CD4-positive, alpha-beta T cell treated with Interleukin-2 at 100 ng/mL for 4 hours (primary cell): ENCODE measurements around the gene DDX54.

Source experiments
- DNase-seq: peaks from one replicate; pipeline ENCODE4 v3.0.0-alpha.2; 2020; ENCODE audit warnings: low spot score

DDX54 gene, protein sequence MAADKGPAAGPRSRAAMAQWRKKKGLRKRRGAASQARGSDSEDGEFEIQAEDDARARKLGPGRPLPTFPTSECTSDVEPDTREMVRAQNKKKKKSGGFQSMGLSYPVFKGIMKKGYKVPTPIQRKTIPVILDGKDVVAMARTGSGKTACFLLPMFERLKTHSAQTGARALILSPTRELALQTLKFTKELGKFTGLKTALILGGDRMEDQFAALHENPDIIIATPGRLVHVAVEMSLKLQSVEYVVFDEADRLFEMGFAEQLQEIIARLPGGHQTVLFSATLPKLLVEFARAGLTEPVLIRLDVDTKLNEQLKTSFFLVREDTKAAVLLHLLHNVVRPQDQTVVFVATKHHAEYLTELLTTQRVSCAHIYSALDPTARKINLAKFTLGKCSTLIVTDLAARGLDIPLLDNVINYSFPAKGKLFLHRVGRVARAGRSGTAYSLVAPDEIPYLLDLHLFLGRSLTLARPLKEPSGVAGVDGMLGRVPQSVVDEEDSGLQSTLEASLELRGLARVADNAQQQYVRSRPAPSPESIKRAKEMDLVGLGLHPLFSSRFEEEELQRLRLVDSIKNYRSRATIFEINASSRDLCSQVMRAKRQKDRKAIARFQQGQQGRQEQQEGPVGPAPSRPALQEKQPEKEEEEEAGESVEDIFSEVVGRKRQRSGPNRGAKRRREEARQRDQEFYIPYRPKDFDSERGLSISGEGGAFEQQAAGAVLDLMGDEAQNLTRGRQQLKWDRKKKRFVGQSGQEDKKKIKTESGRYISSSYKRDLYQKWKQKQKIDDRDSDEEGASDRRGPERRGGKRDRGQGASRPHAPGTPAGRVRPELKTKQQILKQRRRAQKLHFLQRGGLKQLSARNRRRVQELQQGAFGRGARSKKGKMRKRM

DNA sequence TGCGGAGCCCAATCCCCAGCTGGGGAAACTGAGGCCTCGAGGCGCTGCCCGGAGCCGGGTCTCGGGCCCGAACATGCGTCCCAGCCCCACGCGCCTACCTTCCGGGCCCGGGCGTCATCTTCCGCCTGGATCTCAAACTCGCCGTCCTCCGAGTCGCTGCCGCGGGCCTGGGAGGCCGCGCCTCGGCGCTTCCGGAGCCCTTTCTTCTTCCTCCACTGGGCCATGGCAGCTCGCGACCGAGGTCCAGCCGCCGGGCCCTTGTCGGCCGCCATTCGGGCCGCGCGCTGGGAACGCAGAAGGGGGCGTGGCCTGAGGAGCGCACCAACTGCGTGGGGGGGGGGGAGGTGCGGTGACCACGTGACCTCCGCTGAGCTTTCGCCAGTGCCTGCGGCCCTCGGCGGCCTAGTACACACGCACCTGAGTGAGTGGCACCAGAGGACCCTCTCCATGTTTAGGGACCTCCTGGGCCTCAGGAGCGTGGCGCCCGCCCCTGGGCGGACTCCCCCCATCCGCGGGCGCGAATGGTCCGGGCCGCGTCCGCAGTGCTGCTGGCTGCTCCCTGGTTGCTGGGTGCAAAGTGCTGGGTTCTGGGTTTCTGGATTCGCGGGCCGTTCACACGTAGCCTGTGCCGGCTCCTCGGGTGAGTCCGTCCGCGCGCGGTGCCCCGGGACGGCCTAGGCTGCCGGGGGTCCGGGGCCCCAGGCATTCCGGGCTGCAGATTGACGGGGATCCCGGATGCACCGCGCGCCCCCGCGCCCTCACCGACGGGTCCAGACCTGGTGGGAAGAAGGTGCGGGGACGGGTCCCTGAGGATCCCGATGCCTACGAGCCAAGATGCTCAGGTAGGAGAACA lies at the start of gene DDX54, which contains the start of gene RITA1:
Gene DDX54, minus strand, starts transcription at position 299 of the 853 bp plus-strand sequence. Its CDS starts 27 bp downstream, at position 272.
Gene RITA1, plus strand, starts transcription at position 542 of the 853 bp plus-strand sequence. CDS start 1,026 bp downstream, outside the sequence.
- peak; percentile 78 for DNase-seq

DNA sequence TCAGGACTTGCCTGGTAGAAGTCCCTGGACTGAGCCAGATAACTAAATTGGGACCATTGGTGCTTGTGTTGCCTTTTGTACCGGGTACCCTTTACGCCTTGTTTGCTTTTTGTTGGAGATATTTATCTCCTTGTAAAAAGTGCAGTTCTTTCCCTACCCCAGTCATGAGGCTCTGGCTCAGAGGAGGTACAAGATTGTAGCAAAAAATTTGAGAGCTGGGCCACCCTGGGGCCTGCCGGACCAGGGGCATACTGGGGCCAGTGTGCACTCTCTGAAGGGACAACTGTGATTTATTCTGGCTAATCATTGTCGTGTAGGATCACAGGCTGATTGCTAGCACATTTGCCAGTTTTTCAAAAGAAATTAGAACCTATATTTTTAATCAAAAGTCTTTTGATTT lies 49.2 kb upstream of the DDX54 start:
- no peak for DNase-seq

DNA sequence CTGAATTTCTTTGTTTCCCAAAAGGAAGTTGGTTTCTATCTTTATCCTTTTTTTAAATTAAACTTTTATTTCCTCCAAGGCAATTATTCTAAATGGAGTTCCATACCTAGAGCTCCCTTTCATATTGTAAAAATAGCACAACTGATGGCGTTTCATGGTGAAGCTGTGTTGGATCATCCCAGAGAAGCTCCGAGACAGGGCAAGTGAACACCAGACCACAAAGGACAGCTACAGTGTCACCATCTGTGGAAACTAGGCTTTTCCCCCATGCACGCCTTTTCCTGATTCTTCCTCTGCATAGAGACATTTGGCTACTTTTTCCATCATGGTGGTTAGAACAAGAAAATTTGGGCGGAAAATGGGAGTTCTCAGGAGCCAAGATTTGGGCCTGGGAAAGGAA lies 48.7 kb upstream of the DDX54 start:
- DNase-seq: no peak

DNA sequence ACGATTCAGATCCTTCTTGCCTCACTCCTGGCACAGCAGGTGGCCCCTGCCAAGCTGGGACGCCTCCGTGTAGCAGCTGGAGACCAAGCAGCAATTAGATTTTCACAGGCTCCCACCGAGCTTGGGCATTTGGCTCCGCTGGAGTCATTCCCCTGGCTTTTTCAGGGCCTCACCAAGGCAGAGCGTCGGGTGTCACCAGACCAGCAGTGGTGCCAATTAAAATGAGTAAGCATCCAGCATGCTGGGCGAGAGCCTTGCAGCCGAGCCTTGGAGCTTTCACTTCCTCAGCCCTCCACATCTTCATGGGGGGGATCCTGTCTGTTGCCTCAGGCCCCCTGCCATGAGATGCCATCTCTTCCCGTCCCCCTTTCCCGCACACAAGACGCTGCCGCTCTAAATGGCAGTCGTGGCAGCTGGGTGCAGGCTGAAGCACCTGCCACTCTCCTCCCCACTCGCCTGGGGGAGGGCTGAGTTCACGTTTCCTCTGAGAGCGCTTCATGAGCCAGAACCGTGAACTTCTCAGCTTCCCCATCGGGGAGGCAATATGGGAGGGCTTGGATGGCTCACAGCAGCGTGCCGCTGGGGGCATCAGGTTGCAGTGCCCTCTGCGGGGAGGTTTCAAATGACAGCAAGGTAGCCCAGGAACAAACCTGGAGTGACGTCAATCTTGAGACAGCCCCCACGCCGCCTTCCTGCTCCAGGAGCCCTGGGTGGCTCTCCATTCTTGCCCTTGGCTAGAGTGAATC lies 47.7 kb upstream of the DDX54 start:
- peak; percentile 64 for DNase-seq

DNA sequence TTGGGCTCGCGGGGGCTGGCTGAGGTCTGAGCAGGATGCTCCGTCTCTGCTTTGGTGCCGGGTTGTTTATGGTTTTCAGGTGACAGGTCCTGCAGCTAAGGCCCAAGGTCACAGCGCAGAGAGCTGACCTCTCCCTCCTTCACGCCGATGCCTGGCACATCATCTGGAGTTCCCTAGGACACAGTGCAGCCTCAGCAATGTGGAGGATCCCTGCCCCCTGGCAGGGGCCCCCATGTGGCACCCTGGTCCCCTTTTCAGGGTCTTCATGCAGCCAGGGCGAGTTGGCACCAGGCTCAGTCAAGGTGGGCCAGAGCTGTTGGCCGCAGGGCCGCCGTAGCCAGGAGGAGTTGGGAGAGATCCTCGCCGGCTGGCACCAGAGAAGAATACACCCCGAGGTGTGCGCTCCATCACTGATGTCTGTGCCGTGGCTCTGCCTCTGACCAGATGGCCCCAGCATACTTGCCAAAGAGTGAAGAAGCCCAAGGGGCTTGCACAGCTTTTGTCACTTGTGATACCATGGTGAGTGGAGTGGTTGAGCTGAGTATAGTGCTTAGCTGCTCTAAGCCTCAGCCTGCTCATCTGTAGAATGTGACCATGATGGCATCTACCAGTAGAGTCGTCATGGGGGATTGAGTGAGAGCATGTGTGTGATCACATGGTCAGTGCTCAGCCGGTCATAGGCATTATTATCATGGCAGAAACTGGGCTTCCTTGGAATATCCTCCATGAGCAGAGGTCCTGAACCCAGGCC lies 47.0 kb upstream of the DDX54 start:
- DNase-seq: no peak

GRCh38 chr12:113231235-113232088 lies 46.2 kb upstream of the DDX54 start:
- no peak for DNase-seq

DNA sequence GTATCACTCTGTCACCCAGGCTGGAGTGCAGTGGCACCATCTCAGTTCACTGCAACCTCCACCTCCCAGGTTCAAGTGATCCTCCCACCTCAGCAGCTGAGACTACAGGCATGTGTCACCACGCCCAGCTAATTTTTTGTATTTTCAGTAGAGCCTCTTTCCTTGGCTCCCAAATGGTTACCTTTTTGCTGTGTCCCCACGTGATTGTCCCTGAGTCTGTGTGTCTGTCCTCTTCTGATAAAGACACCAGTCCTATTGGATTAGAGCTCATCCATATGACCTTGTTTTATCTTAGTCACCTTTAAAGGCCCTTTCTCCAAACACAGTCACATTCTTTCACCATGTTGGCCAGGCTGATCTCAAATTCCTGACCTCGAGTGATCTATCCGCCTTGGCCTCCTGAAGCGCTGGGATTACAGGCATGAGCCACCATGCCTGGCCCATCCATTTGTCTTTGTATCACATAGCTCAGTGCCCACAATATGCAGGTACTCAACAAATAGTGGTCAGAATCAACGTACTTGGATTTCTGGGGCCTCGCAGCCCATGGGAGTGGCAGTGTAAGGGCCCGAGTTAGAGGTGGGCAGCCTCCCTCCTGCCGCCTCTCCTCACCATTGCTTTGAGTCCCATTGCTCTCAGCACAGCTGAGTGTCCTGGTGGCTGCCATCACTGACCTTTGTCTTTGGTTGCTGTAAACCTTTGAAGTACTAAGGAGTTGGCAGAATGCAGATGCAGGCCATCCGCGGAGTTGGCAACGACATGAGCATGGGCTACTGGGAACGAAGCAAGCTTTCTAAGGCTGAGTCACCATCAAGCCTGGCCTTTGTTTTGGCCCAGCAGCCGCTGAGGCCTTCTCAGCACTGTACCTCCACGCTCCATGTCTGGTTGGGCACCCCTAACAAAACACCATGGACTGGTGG lies 45.3 kb upstream of the DDX54 start:
- DNase-seq: no peak

- DNase-seq: no peak
Observed at GRCh38 chr12:113228394-113229028, 43.2 kb upstream of the DDX54 start.

GRCh38 chr12:113227686-113228391 lies 42.6 kb upstream of the DDX54 start:
- no peak for DNase-seq

DNA sequence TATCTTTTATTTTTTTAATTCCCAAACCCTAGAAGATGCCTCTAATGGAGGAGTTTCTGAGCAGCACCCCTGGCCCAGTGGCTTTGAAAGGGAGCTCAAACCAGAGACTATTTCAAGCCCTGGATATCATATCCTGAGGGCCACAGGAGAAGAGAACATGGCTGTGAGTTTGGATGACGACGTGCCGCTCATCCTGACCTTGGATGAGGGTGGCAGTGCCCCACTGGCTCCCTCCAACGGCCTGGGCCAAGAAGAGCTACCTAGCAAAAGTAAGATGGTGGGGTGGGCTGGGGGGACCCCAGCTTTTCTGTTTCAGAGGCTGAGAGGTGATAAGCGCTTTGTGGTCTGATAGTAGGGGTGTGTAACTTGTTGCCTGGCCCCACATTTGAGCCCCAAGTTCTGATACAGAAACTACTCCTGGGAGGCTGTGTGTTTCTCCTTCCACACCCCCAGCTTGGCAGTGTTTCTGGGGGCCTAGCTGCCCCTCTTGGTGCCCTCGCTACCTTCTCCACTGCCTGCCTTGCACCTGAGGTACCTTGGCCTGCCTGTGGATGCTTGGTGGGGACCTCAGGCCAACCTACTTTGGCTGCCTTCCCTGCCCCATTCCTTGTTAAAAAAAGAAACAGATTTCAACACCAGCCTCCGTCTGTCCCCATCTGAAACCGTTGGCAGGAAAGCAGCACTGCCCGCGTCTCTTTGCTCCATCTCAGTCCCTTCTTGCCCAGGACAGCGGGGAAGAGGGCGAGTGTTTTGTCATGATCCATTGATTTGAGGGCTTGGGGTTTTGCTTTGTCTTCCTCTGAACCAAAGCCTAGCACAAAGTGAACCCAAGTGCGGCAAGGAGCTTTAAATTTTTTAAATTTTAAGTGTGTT lies 41.7 kb upstream of the DDX54 start:
- DNase-seq: no peak

DNA sequence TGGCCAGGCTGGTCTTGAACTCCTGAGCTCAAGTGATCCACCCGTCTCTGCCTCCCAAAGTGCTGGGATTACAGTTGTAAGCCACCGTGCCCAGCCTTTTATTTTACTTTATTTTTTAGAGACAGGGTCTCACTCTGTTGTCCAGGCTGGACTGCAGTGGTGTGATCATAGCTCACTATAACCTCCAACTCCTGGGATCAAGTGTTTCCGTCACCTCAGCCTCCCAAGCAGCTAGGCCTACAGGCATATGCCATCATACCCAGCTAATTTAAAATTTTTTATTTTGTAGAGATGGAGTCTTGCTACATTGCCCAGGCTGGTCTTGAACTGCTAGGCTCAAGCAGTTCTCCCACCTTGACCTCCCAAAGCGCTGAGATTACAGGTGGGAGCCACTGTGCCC lies 39.7 kb upstream of the DDX54 start:
- DNase-seq: no peak

- DNase-seq: no peak
Observed at GRCh38 chr12:113222730-113223531, 37.7 kb upstream of the DDX54 start.

GRCh38 chr12:113221997-113222729 lies 36.9 kb upstream of the DDX54 start:
- no peak for DNase-seq

GRCh38 chr12:113221181-113221996 lies 36.1 kb upstream of the DDX54 start, which contains the start of gene TPCN1:
Gene TPCN1 (plus strand): TSS chr12:113221464. CDS start chr12:113226853, 5,389 bp downstream.
- peak; percentile 99 for DNase-seq
